HUDEP-2 (cell line): Measurements from ENCODE around the gene MRPL28.
"Not testable (repeated sequence)": the region's sequence is repeated elsewhere in the genome, so short reads cannot be mapped to it uniquely, and the experiment has no call there.

Source experiments
- DNase-seq, 76 experiments: peaks; one replicate each; lab custom pipeline; 2025; ENCODE audit not compliant: unreplicated experiment in 76 of 76; lab: John Stamatoyannopoulos, UW

The MRPL28 gene

DNA sequence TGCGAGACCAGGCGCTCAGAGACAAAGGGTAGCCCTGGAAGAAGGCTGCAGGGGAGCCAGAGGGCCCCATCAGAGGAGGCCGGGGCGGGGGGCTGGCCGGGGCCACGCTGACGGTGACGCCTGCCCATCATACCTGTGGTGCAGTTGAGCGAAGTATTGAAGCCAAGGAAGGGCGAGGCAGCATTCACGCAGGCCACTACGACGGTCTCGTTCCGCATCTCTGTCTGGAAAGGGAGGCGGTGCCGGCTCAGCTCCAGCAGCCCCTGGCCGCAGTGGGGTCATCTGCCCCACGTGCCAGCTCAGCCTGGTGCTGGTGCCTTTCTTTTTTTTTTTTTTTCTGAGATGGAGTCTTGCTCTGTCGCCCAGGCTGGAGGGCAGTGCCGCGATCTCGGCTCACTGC is 4.9 kb upstream of the MRPL28 start:
- no peak for DNase-seq

GRCh38 chr16:374616-374926 is 4.2 kb upstream of the MRPL28 start:
- no peak for DNase-seq

GRCh38 chr16:373848-374615 is 3.7 kb upstream of the MRPL28 start:
- DNase-seq: no peak

DNA sequence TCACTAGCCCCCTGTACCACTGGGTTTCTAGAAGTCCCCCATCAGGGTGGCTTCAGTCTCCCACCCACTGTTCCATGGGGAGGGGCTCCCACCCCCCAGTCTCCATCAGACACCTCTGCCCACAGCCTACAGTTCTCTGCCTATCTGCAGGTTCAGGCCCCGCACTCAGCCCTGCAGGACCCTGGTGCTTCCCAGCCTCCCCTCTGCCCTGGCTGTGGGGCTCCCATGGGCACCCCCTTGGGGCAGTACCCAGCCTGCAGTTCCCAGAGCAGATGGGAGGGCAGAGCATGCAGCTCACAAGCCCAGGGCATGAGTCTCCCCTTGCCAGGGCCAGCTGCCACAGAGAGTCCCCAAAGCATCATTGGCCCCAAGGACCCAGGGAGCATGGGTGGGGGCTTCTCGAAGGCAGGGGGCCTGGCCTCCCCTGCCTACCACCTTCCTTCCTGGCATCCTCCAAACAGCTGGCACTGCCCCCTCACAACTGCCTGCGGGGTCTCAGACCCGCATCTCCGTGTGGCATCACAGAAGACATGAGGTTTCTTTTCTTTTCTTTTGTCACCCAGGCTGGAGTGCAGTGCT is 2.8 kb upstream of the MRPL28 start:
- no peak for DNase-seq

DNA sequence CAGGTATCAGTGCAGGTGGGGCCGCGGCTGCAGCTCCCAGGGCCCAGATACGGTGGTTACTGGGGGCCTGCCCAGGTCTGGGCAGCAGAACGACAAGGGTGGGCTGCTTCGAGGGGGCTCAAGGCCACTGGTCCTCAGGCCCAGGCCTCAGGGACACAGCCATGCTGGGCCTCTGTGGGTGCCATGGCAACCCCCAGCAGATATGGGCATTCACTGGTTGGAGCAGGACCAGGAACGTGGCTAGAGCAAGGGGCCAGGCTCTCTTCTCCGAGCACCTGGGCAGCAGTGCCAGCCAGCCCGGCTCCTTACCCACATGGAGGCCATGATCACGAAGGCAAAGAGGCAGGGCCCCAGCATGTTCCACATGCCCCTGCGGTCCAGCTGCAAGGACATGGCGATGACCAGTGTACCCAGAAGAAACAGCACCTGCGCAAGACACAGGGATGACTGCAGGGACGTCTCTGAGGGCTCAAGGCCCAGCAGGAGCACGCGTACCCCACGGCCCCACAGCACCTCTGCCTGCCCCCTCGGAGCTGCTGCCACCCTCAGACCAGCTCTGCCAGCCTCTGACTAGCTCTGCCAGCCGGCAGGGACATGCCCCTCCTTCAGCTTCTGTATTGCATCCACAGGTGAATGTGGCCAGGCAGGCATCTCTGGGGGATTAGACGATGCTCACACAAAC is 2.1 kb upstream of the MRPL28 start:
- DNase-seq: no peak

- no peak for DNase-seq
These were observed 1.4 kb upstream of the MRPL28 start for GRCh38 chr16:371515-372301.

- DNase-seq: no peak
These were observed 709 bp upstream of the MRPL28 start for GRCh38 chr16:370979-371514.

- DNase-seq: peak in 1 of 76 experiments; percentile 24
These were observed 387 bp downstream of the MRPL28 start for GRCh38 chr16:369866-370436.

- peak in 4 of 76 experiments; percentile 12 to 20 (median 14) for DNase-seq
These were observed 968 bp downstream of the MRPL28 start for GRCh38 chr16:369275-369865.

- DNase-seq: no peak
These were observed 1.8 kb downstream of the MRPL28 start for GRCh38 chr16:368388-369158.

- DNase-seq: no peak
These were observed 2.9 kb downstream of the MRPL28 start for GRCh38 chr16:367333-367903.

- DNase-seq: no peak
These were observed 3.9 kb downstream of the MRPL28 start for GRCh38 chr16:366476-366875.

DNA sequence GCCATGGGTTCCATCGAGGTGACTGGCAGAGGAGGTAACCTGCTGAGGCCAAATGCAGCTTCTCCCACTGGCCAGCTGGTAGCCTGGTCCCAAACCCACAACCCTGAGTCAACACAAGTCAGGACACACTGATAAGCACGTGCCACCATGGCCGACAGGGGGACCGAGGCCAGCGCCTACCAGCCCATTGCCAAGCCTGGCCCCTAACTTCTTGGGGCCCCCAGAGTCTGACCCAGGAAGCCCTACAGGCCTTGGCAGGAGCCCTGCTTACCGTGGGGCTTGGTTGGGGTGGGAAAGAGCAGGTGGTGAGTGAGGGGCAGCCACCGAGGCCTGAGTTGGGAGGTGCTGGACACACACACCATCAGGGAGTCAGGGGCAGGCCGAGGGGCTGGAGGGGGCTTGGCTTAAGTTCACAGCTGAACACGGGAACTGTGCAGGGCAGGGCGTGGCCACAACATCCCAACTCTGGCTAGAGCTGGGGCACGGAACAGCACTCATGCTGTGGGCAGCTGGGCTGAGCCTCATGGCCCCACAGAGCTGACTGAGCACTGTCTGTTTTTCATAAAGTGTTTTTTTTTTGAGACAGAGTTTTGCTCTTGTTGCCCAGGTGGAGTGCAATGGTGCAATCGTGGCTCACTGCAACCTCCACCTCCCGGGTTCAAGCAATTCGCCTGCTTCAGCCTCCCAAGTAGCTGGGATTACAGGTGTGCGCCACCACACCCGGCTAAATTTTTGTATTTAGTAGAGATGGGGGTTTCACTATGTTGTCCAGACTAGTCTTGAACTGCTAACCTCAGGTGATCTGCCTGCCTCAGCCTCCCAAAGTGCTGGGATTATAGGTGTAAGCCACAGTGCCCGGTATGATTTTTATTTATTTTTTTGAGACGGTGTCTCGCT is 5.5 kb downstream of the MRPL28 start:
- peak in 54 of 76 experiments; percentile 11 to 69 (median 38) for DNase-seq

GRCh38 chr16:363766-364490 is 6.4 kb downstream of the MRPL28 start:
- DNase-seq: no peak

DNA sequence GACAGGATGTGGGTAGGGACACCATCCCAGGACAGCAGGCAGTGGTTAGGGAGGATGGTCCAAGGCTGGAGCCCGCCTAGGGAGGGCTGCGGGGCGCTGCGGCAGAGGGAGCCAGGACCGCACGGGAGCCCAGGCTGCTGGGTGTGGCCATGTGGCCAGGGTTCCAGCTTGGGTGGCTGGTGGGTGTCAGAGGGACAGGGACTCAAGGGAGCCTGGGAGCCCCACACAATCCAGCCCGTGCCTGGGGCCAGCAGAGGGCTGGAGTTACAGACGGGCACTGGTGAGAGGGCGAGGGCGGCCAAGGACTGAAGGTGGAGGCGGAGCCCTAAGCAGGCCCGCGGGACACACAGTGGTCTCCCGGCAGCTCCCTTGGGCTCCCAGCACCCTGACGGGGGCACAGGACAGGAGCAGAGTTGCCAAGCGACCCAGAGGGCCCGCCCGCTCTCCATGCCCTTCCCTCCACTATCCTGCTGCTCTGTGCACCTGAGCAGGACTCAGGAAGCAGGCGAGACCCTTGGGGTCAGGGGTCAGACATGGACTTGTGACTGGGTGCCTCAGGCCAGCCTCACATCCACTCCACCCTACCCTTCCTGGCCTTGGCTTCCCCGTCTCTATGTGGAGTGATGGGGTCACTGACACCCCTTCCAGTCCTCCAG is 7.1 kb downstream of the MRPL28 start:
- no peak for DNase-seq

DNA sequence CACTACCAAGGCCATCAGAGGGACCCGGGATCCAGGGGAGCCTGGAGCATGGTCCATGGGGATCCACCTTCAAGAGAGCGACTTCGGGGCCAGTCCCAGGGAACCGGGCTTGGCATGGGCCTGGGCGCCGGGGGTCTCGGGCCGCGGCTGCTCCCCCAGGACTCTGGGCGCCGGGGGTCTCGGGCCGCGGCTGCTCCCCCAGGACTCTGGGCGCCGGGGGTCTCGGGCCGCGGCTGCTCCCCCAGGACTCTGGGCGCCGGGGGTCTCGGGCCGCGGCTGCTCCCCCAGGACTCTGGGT is 7.7 kb downstream of the MRPL28 start:
- not testable (repeated sequence) for DNase-seq
